H1 (cell line): Measurements from ENCODE around the gene KIF15. TPM values are rescaled to one million over a fixed set of nuclear protein-coding genes. Genes with fewer than 3 reads are reported as not detected.

Source experiments
- CTCF ChIA-PET: fragments of 300-600 bp; sonication (Branson Sonifier 250); formaldehyde crosslinking; loops from one replicate; lab custom pipeline; 2021; ENCODE audit not compliant: partially characterized antibody; lab: Charles Lee
- POLR2A ChIA-PET: fragments of 300-600 bp; sonication (Branson Sonifier 250); formaldehyde crosslinking; loops from one replicate; lab custom pipeline; 2021; ENCODE audit warnings: inconsistent platforms; ENCODE audit not compliant: partially characterized antibody; lab: Charles Lee
- DNase-seq, 2 experiments: peaks; one replicate each; pipeline versions ENCODE4 v3.0.0 to v3.0.0-alpha.2; 2010 to 2022; ENCODE audit warnings: low spot score in 2 of 2, low read depth in 1 of 2, mixed read lengths in 1 of 2
- FAIRE-seq: peaks from 2 replicates; lab custom pipeline; 2011; peaks lifted over from hg19 to GRCh38; lab: Jason Lieb, UNC
- H2AFZ ChIP-seq: 2 replicates; pipeline ENCODE4 v1.8.1; 2012; ENCODE audit warnings: low read length, inconsistent platforms
- H2AK5ac ChIP-seq: 2 replicates; pipeline ENCODE4 v1.6.1; 2013; ENCODE audit warnings: low read depth, low read length
- H2BK120ac ChIP-seq: replicated peaks from 2 replicates; pipeline ENCODE3; 2013; ENCODE audit warnings: low read depth, low read length, inconsistent platforms
- H2BK12ac ChIP-seq: 2 replicates; pipeline ENCODE4 v1.6.1; 2013; ENCODE audit warnings: low read depth, low read length
- H2BK15ac ChIP-seq: 2 replicates; pipeline ENCODE4 v1.6.1; 2013; ENCODE audit warnings: low read length
- H2BK20ac ChIP-seq: 2 replicates; pipeline ENCODE4 v1.6.1; 2013; ENCODE audit warnings: low read length
- H2BK5ac ChIP-seq: 2 replicates; pipeline ENCODE4 v1.6.1; 2013; ENCODE audit warnings: low read depth, low read length
- H3K14ac ChIP-seq: 2 replicates; pipeline ENCODE4 v1.6.1; 2013; ENCODE audit warnings: inconsistent platforms; ENCODE audit not compliant: insufficient read length
- H3K18ac ChIP-seq: 2 replicates; pipeline ENCODE4 v1.6.1; 2013; ENCODE audit warnings: low read length; ENCODE audit errors: extremely low read depth
- H3K23ac ChIP-seq: 2 replicates; pipeline ENCODE4 v1.6.1; 2013; ENCODE audit warnings: inconsistent platforms; ENCODE audit not compliant: insufficient read length
- H3K23me2 ChIP-seq: 2 replicates; pipeline ENCODE4 v1.6.1; 2013; ENCODE audit warnings: low read depth, low read length
- H3K27ac ChIP-seq: 2 replicates; pipeline ENCODE4 v1.6.1; 2011; ENCODE audit warnings: low read depth, low read length, inconsistent platforms
- H3K27me3 ChIP-seq, 4 experiments: replicated peaks in 1 of 4; 1 replicate in 1 of 4; 2 replicates in 3 of 4; pipeline versions ENCODE4 v1.6.1 to v1.8.1; 2011 to 2013; ENCODE audit warnings: low read length in 3 of 4, mild to moderate bottlenecking in 3 of 4, inconsistent platforms in 2 of 4, mixed read lengths in 2 of 4, moderate library complexity in 1 of 4; ENCODE audit not compliant: control insufficient read depth in 3 of 4, insufficient read depth in 3 of 4; ENCODE audit errors: extremely low read depth in 1 of 4
- H3K36me3 ChIP-seq, 4 experiments: 2 replicates each; pipeline versions ENCODE4 v1.6.1 to v1.8.1; 2011 to 2013; ENCODE audit warnings: mild to moderate bottlenecking in 4 of 4, low read length in 3 of 4, moderate library complexity in 2 of 4, control low read depth in 1 of 4, inconsistent platforms in 1 of 4; ENCODE audit not compliant: insufficient read depth in 4 of 4, control insufficient read depth in 2 of 4
- H3K4ac ChIP-seq: replicated peaks from 2 replicates; pipeline ENCODE3; 2013; ENCODE audit warnings: low read length, low read depth, mixed read lengths, inconsistent platforms; ENCODE audit not compliant: insufficient read length
- H3K4me1 ChIP-seq, 4 experiments: replicated peaks in 1 of 4; 1 replicate in 1 of 4; 2 replicates in 3 of 4; pipeline versions ENCODE4 v1.6.1 to v1.8.1; 2011 to 2013; ENCODE audit warnings: low read length in 3 of 4, inconsistent platforms in 2 of 4, mixed read lengths in 1 of 4; ENCODE audit not compliant: insufficient read depth in 4 of 4, control insufficient read depth in 3 of 4
- H3K4me2 ChIP-seq, 2 experiments: 2 replicates each; pipeline versions ENCODE4 v1.6.1 to v1.8.1; 2011 to 2013; ENCODE audit warnings: low read depth in 2 of 2, low read length in 2 of 2, control low read depth in 1 of 2, inconsistent platforms in 1 of 2, mild to moderate bottlenecking in 1 of 2; ENCODE audit not compliant: insufficient read depth in 1 of 2
- H3K4me3 ChIP-seq, 4 experiments: fragments of 200-600, 300-600 bp in 1 of 4; sonication (generic), shearing (Covaris generic), sonication (Bioruptor Twin) in 1 of 4; 2 replicates each; pipeline versions ENCODE4 v1.5.1 to v1.8.1; 2011 to 2016; ENCODE audit warnings: low read length in 4 of 4, low read depth in 3 of 4, control low read depth in 2 of 4, inconsistent platforms in 2 of 4, mild to moderate bottlenecking in 2 of 4, mixed read lengths in 1 of 4, moderate library complexity in 1 of 4; ENCODE audit not compliant: insufficient read depth in 2 of 4; ENCODE audit errors: extremely low read depth in 1 of 4
- H3K56ac ChIP-seq: replicated peaks from 2 replicates; pipeline ENCODE3; 2013; ENCODE audit warnings: low read depth, mild to moderate bottlenecking, mixed read lengths, low read length, inconsistent platforms; ENCODE audit not compliant: insufficient read length
- H3K79me1 ChIP-seq: 2 replicates; pipeline ENCODE4 v1.6.1; 2013; ENCODE audit warnings: low read depth, low read length, control low read depth
- H3K79me2 ChIP-seq, 2 experiments: 2 replicates each; pipeline versions ENCODE4 v1.6.1 to v1.8.1; 2012 to 2013; ENCODE audit warnings: low read length in 2 of 2, mild to moderate bottlenecking in 2 of 2, inconsistent platforms in 1 of 2; ENCODE audit not compliant: insufficient read depth in 2 of 2, control insufficient read depth in 1 of 2
- H3K9ac ChIP-seq, 4 experiments: replicated peaks in 1 of 4; 1 replicate in 1 of 4; 2 replicates in 3 of 4; pipeline versions ENCODE4 v1.6.1 to v1.8.1; 2011 to 2013; ENCODE audit warnings: low read depth in 3 of 4, low read length in 3 of 4, control low read depth in 2 of 4, mild to moderate bottlenecking in 2 of 4, moderate library complexity in 2 of 4, inconsistent platforms in 1 of 4; ENCODE audit errors: extremely low read depth in 1 of 4
- H3K9me3 ChIP-seq, 2 experiments: 2 replicates each; pipeline versions ENCODE4 v1.6.1 to v1.8.1; 2012 to 2013; ENCODE audit warnings: mild to moderate bottlenecking in 2 of 2, moderate library complexity in 2 of 2, control low read depth in 1 of 2, inconsistent platforms in 1 of 2, low read depth in 1 of 2, low read length in 1 of 2, mixed read lengths in 1 of 2; ENCODE audit not compliant: insufficient read depth in 2 of 2
- H4K20me1 ChIP-seq, 2 experiments: replicated peaks in 1 of 2; 2 replicates each; pipeline versions ENCODE3 to v1.8.1; 2011 to 2013; ENCODE audit warnings: inconsistent platforms in 2 of 2, low read length in 2 of 2, mild to moderate bottlenecking in 1 of 2; ENCODE audit not compliant: insufficient read depth in 2 of 2, control insufficient read depth in 1 of 2
- H4K5ac ChIP-seq: 2 replicates; pipeline ENCODE4 v1.6.1; 2013; ENCODE audit warnings: low read length, low read depth, mixed read lengths, inconsistent platforms; ENCODE audit not compliant: insufficient read length
- H4K8ac ChIP-seq: 2 replicates; pipeline ENCODE4 v1.8.0; 2013; ENCODE audit warnings: mild to moderate bottlenecking, moderate library complexity, low read length, inconsistent platforms; ENCODE audit not compliant: insufficient read depth; ENCODE audit errors: extremely low read depth
- H4K91ac ChIP-seq: replicated peaks from 2 replicates; pipeline ENCODE3; 2013; ENCODE audit warnings: low read length, mixed read lengths, inconsistent platforms; ENCODE audit not compliant: insufficient read length
- CTCF ChIP-seq, 3 experiments: IDR thresholded peaks; 1 replicate in 2 of 3; 2 replicates in 1 of 3; pipeline versions ENCODE4 v1.5.1 to v1.6.1; 2011; ENCODE audit warnings: low read length in 3 of 3, mild to moderate bottlenecking in 3 of 3, inconsistent platforms in 2 of 3, low read depth in 1 of 3, moderate library complexity in 1 of 3; ENCODE audit not compliant: insufficient read depth in 1 of 3; ENCODE audit errors: control extremely low read depth in 1 of 3
- KDM1A ChIP-seq: fragments of 200-600, 300-600 bp; sonication (generic); IDR thresholded peaks from 2 replicates; pipeline ENCODE4 v1.7.1; 2016; ENCODE audit warnings: mild to moderate bottlenecking, low read length, borderline replicate concordance
- RAD21 ChIP-seq, 2 experiments: IDR thresholded peaks in 1 of 2; conservative IDR thresholded peaks in 1 of 2; 2 replicates each; pipeline ENCODE4 v1.6.1; 2011; ENCODE audit warnings: low read depth in 2 of 2, low read length in 2 of 2, improper control_type of control experiment in 1 of 2, inconsistent platforms in 1 of 2, mild to moderate bottlenecking in 1 of 2, moderate library complexity in 1 of 2
- RXRA ChIP-seq: IDR thresholded peaks from 2 replicates; pipeline ENCODE4 v1.6.1; 2011; ENCODE audit warnings: low read depth, mild to moderate bottlenecking, low read length, moderate library complexity; ENCODE audit not compliant: insufficient read depth
- SIX5 ChIP-seq: IDR thresholded peaks from 2 replicates; pipeline ENCODE4 v1.6.1; 2011; ENCODE audit warnings: mild to moderate bottlenecking, low read depth, low read length
- WGBS, 2 experiments: shearing (Covaris generic) in 1 of 2; methylation state at CpG; one replicate each; pipeline versions ENCODE4 v1.1.6 to v1.1.7; 2013 to 2015; ENCODE audit warnings: low lambda C conversion rate in 2 of 2, mixed read lengths in 2 of 2, inconsistent platforms in 1 of 2, low coverage in 1 of 2, missing lambda C conversion rate in 1 of 2; ENCODE audit not compliant: insufficient replicate concordance in 2 of 2, insufficient coverage in 1 of 2, insufficient read length in 1 of 2; ENCODE audit errors: extremely low coverage in 1 of 2, missing lambda C conversion rate in 1 of 2; 5-methylcytosine and 5-hydroxymethylcytosine counted together
- polyA plus RNA-seq, 7 experiments: library from polyadenylated mRNA; depleted of rRNA in 3 of 7; stranded (reverse) in 5 of 7; unstranded in 2 of 7; fragments of >200 nt in 5 of 7; fragments of 200-250 nt in 2 of 7; gene quantifications; 1 replicate in 5 of 7; 2 replicates in 1 of 7; 4 replicates in 1 of 7; pipeline versions ENCODE4 v1.2.1 to v1.2.3, GENCODE V29; 2011 to 2013; ENCODE audit warnings: missing spikeins in 2 of 7, mixed read lengths in 2 of 7
- total RNA-seq: library from RNA; stranded (reverse); fragmentation: NEBNext Ultra II Directional; extraction: Animal tissue kit (Norgen Biotek cat#: 25700); gene quantifications from 2 replicates; pipeline ENCODE4 v1.2.1, GENCODE V29; 2021

KIF15 gene
- total and polyA plus RNA-seq, 2 of the 8 experiments (the other 6 are each of a cell fraction or from before 2014, with no cell fraction given) = 4.2 to 25.5 TPM

- Histone ChIP-seq H3K18ac (no peak overlapping the region), H3K23me2 (no peaks in the 10 kb centered on the region), H3K4me2 (no peak overlapping the region), H2BK120ac (no peak overlapping the region), H2BK12ac (no peak overlapping the region), H4K20me1 (no peaks in the 10 kb centered on the region), H2AK5ac (0 out of 2 replicates have a peak overlapping the region, but pooled peaks have one; percentile 11), H2BK5ac (no peak overlapping the region), H3K79me2 (no peaks in the 10 kb centered on the region)
- no peak for DNase-seq
- 88% methylated on average over 5 of the region's 5 CpGs; no CpG with 5 or more reads in 1 of the 2 experiments for WGBS, 2 experiments
- TF ChIP-seq SIX5 (no peak), RAD21 (IDR thresholded peaks at IDR 0.05 in 1 of 2, conservative IDR thresholded peaks at IDR 0.05 in 1 of 2; ENCODE audit: low read depth in 2 of 2, low read length in 2 of 2) (peak; percentile 23 to 35; a peak in 3 of 4 replicates), CTCF (IDR thresholded peaks at IDR 0.05; ENCODE audit: control extremely low read depth in 1 of 3, insufficient read depth in 1 of 3, low read depth in 1 of 3, low read length in 3 of 3) (peak in 1 of 3 experiments; percentile 37; a peak in 1 of 4 replicates), KDM1A (no peak), RXRA (no peak)
- TF ChIP-seq, all 59 proteins: peak for 2
- no peak overlapping the region for H4K5ac ChIP-seq
- H3K4me3 ChIP-seq = no peak overlapping the region; a peak in 1 of 8 replicates
- no peak overlapping the region for H3K23ac ChIP-seq
- H2BK15ac ChIP-seq = no peak overlapping the region
- ChIA-PET POLR2A (interaction anchor here (0.6 to 2.2 kb wide), 2 partner anchors 30 to 1320 kb away, joined by 3 to 5 read pairs; no protein-coding TSS in a partner anchor), CTCF (interaction anchor here (0.7 to 3.4 kb wide), 7 partner anchors 11 to 58 kb away, joined by 3 to 17 read pairs (median 4); partner anchors contain the start of gene TGM4)
- no peaks in the 10 kb centered on the region for H3K36me3 ChIP-seq
- no peaks in the 10 kb centered on the region for H3K79me1 ChIP-seq
- H3K4me1 ChIP-seq = peaks cover 0 to 2% (median 0%) of the 10 kb centered on the region in 4 experiments; a peak in 2 of 7 replicates
- FAIRE-seq = no peak
- no peak overlapping the region for H3K56ac ChIP-seq
- H4K91ac ChIP-seq = no peak overlapping the region
- no peak overlapping the region for H2AFZ ChIP-seq
- H3K27me3 ChIP-seq = no peaks in the 10 kb centered on the region
- no peak overlapping the region for H3K4ac ChIP-seq
- peaks cover 4 to 8% of the 10 kb centered on the region in 2 experiments; a peak in 2 of 4 replicates for H3K9me3 ChIP-seq
- no peak overlapping the region; the same call in 1 of the 2 replicates for H2BK20ac ChIP-seq
- H4K8ac ChIP-seq = no peak overlapping the region; the same call in 1 of the 2 replicates
- no peak overlapping the region for H3K14ac ChIP-seq
- H3K9ac ChIP-seq = no peak overlapping the region
- no peak overlapping the region for H3K27ac ChIP-seq
These were observed 121.8 kb downstream of the KIF15 start for GRCh38 chr3:44883213-44883955.
